HCT116 (cell line): ENCODE data around the gene DPY30. TPM values are rescaled to one million over a fixed set of nuclear protein-coding genes. Genes with fewer than 3 reads are reported as not detected.

Experiments
- ATAC-seq: fragments of 200-7000 bp; cut with Tn5 transposase; 2 replicates; pipeline ENCODE4 v1.9.1; 2020; ENCODE audit warnings: mild to moderate bottlenecking, moderate library complexity
- BruUV-seq: library from RNA; stranded (reverse); fragments of 400-500 nt; replicated peaks from 2 replicates; lab custom pipeline; 2021; lab: Mats Ljungman, UMichigan
- CTCF ChIA-PET: fragments of 300-600 bp; sonication (Branson Sonifier 250); formaldehyde crosslinking; loops from one replicate; lab custom pipeline; 2021; ENCODE audit warnings: antibody characterized with exemption; lab: Charles Lee
- POLR2A ChIA-PET: fragments of 300-600, 350-600 bp; sonication (Branson Sonifier 250); formaldehyde crosslinking; loops from one replicate; lab custom pipeline; 2021; ENCODE audit warnings: antibody characterized with exemption; lab: Charles Lee
- RAD21 ChIA-PET, 2 experiments: fragments of 300-600 bp; sonication (Branson Sonifier 250); formaldehyde crosslinking; loops; one replicate each; lab custom pipeline; 2023; ENCODE audit warnings: low total read pairs in 2 of 2; ENCODE audit not compliant: uncharacterized antibody in 2 of 2, unreplicated experiment in 2 of 2, low non-redundant PET in 1 of 2; lab: Charles Lee
- DNase-seq: peaks from one replicate; pipeline ENCODE4 v3.0.0-alpha.2; 2010; ENCODE audit warnings: low read depth, low spot score
- H2AFZ ChIP-seq: fragments of 200-600 bp; shearing (Covaris generic), sonication (generic); 2 replicates; pipeline ENCODE4 v1.6.1; 2017; ENCODE audit warnings: low read depth, mixed run types, mixed read lengths, antibody characterized with exemption, low read length; ENCODE audit not compliant: poor library complexity, severe bottlenecking
- H3K27ac ChIP-seq: 2 replicates; pipeline ENCODE4 v1.5.1; 2012; ENCODE audit warnings: low read depth, low read length
- H3K27me3 ChIP-seq: fragments of 200-600 bp; sonication (generic); 2 replicates; pipeline ENCODE4 v1.6.1; 2016; ENCODE audit warnings: mixed run types, low read length, mixed read lengths; ENCODE audit not compliant: insufficient read depth
- H3K36me3 ChIP-seq, 2 experiments: fragments of 200-500 bp in 1 of 2; fragments of 200-600 bp in 1 of 2; sonication (Bioruptor generic) in 1 of 2; sonication (generic) in 1 of 2; 2 replicates each; pipeline versions ENCODE4 v1.5.1 to v1.6.1; 2014 to 2016; ENCODE audit warnings: low read length in 2 of 2, inconsistent platforms in 1 of 2, mixed read lengths in 1 of 2, mixed run types in 1 of 2; ENCODE audit not compliant: insufficient read depth in 2 of 2, control insufficient read depth in 1 of 2
- H3K4me1 ChIP-seq, 2 experiments: fragments of 200-600 bp in 1 of 2; sonication (generic) in 1 of 2; 2 replicates each; pipeline versions ENCODE4 v1.5.1 to v1.6.1; 2012 to 2017; ENCODE audit warnings: low read length in 2 of 2, inconsistent platforms in 1 of 2, mild to moderate bottlenecking in 1 of 2, mixed read lengths in 1 of 2, mixed run types in 1 of 2, moderate library complexity in 1 of 2; ENCODE audit not compliant: insufficient read depth in 2 of 2, control insufficient read depth in 1 of 2
- H3K4me2 ChIP-seq: fragments of 200-600 bp; sonication (generic); 2 replicates; pipeline ENCODE4 v1.6.1; 2017; ENCODE audit warnings: mixed run types, low read length, mixed read lengths
- H3K4me3 ChIP-seq, 2 experiments: fragments of 200-600 bp in 1 of 2; sonication (generic) in 1 of 2; replicated peaks in 1 of 2; 2 replicates each; pipeline ENCODE4 v1.5.1; 2011 to 2016; ENCODE audit warnings: low read length in 2 of 2, control low read depth in 1 of 2, low read depth in 1 of 2, mild to moderate bottlenecking in 1 of 2, mixed read lengths in 1 of 2, mixed run types in 1 of 2
- H3K79me2 ChIP-seq: fragments of 200-600 bp; sonication (generic); 2 replicates; pipeline ENCODE4 v1.6.1; 2017; ENCODE audit warnings: mild to moderate bottlenecking, mixed run types, low read length, moderate library complexity, mixed read lengths; ENCODE audit not compliant: insufficient read depth
- H3K9ac ChIP-seq: fragments of 200-600 bp; sonication (generic); 2 replicates; pipeline ENCODE4 v1.6.1; 2016; ENCODE audit warnings: low read length, mixed read lengths
- H3K9me2 ChIP-seq: fragments of 200-600 bp; sonication (generic), shearing (Covaris generic); 2 replicates; pipeline ENCODE4 v1.6.1; 2017; ENCODE audit warnings: mixed run types, mild to moderate bottlenecking, moderate library complexity; ENCODE audit not compliant: insufficient read depth
- H3K9me3 ChIP-seq, 2 experiments: fragments of 200-500 bp in 1 of 2; fragments of 200-600 bp in 1 of 2; sonication (Bioruptor generic) in 1 of 2; sonication (generic) in 1 of 2; 2 replicates each; pipeline ENCODE4 v1.6.1; 2014 to 2017; ENCODE audit warnings: low read length in 2 of 2, mixed read lengths in 2 of 2, inconsistent platforms in 1 of 2, low read depth in 1 of 2, mild to moderate bottlenecking in 1 of 2, mixed run types in 1 of 2, moderate library complexity in 1 of 2; ENCODE audit not compliant: control insufficient read depth in 1 of 2, insufficient read depth in 1 of 2
- H4K20me1 ChIP-seq: fragments of 200-600 bp; sonication (generic), shearing (Covaris generic); 2 replicates; pipeline ENCODE4 v1.6.1; 2017; ENCODE audit warnings: mixed run types, mild to moderate bottlenecking, moderate library complexity; ENCODE audit not compliant: insufficient read depth
- ELF1 ChIP-seq: IDR thresholded peaks from 2 replicates; pipeline ENCODE4 v1.6.1; 2012; ENCODE audit warnings: low read depth, borderline replicate concordance
- POLR2A ChIP-seq: IDR thresholded peaks from 2 replicates; pipeline ENCODE4 v1.7.0; 2011; ENCODE audit warnings: borderline replicate concordance; ENCODE audit not compliant: insufficient read depth, insufficient read length; ENCODE audit errors: extremely low read depth
- intact Hi-C: fragments of 100-400 bp; cut with micrococcal nuclease; formaldehyde crosslinking; loops from 2 replicates; pipeline ENCODE4 v1.10.0; 2022
- total RNA-seq: library from RNA; stranded (reverse); gene quantifications from one replicate; pipeline ENCODE4 v1.2.1, GENCODE V29; 2021; ENCODE audit not compliant: unreplicated experiment
- TF ChIP-seq, protein P1 (sequence below): IDR thresholded peaks from 2 replicates; pipeline ENCODE4 v1.6.1; 2011; ENCODE audit warnings: mild to moderate bottlenecking, low read length, moderate library complexity; ENCODE audit not compliant: insufficient replicate concordance; ENCODE audit errors: extremely low read depth
- TF ChIP-seq, protein P2 (sequence below): IDR thresholded peaks from 2 replicates; pipeline ENCODE4 v1.6.1; 2012
- TF ChIP-seq, protein P3 (sequence below): IDR thresholded peaks from 2 replicates; pipeline ENCODE4 v1.6.1; 2012
- TF ChIP-seq, protein P4 (sequence below): IDR thresholded peaks from 2 replicates; pipeline ENCODE4 v1.6.1; 2012; ENCODE audit warnings: low read depth

Gene DPY30
- total RNA-seq, 1 experiment from 2014 or later = 79.5 TPM

DNA sequence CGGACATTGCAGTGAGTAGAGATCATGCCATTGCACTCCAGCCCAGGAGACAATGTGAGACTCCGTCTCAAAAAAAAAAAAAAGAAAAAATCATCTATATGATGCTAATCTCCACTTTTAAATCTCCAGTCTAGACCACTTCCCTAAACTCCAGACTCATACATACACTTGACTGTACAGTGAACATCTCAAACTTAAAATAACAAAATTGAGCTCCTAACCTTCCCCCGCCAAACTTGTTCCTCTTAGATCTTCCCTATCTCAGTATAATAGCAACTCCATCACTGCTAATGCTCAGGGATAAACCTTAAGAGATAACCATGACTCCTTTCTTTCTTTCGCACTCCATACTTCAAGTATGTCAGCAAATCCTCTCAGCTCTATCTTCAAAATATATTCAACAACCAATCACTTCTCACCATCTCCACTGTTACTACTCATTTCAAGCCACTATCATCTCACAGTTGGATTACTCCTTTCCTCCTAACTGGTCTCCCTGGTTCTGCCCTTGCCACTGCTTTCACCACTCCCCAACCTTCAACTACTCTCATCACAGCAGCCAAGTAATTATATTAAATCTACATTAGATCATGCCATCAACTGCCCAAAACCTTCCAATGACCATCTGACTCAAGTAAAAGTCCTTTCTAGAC, 40.7 kb downstream of the DPY30 start:
- H3K9me2 ChIP-seq = no peaks in the 10 kb centered on the region
- peaks cover 0 to 18% of the 10 kb centered on the region in 2 experiments; a peak in 2 of 4 replicates for H3K4me1 ChIP-seq
- H4K20me1 ChIP-seq = peaks cover 9% of the 10 kb centered on the region; the same call in 1 of the 2 replicates
- intact Hi-C loops = no loop called here
- H3K9ac ChIP-seq = no peak overlapping the region
- no peaks in the 10 kb centered on the region for H3K27me3 ChIP-seq
- TF ChIP-seq, protein P1, sequence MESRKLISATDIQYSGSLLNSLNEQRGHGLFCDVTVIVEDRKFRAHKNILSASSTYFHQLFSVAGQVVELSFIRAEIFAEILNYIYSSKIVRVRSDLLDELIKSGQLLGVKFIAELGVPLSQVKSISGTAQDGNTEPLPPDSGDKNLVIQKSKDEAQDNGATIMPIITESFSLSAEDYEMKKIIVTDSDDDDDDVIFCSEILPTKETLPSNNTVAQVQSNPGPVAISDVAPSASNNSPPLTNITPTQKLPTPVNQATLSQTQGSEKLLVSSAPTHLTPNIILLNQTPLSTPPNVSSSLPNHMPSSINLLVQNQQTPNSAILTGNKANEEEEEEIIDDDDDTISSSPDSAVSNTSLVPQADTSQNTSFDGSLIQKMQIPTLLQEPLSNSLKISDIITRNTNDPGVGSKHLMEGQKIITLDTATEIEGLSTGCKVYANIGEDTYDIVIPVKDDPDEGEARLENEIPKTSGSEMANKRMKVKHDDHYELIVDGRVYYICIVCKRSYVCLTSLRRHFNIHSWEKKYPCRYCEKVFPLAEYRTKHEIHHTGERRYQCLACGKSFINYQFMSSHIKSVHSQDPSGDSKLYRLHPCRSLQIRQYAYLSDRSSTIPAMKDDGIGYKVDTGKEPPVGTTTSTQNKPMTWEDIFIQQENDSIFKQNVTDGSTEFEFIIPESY = no peak
- TF ChIP-seq POLR2A = no peak
- TF ChIP-seq, protein P2, sequence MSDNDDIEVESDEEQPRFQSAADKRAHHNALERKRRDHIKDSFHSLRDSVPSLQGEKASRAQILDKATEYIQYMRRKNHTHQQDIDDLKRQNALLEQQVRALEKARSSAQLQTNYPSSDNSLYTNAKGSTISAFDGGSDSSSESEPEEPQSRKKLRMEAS = no peak
- TF ChIP-seq, protein P3, sequence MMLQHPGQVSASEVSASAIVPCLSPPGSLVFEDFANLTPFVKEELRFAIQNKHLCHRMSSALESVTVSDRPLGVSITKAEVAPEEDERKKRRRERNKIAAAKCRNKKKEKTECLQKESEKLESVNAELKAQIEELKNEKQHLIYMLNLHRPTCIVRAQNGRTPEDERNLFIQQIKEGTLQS = no peak
- no peak for TF ChIP-seq ELF1
- TF ChIP-seq, protein P4, sequence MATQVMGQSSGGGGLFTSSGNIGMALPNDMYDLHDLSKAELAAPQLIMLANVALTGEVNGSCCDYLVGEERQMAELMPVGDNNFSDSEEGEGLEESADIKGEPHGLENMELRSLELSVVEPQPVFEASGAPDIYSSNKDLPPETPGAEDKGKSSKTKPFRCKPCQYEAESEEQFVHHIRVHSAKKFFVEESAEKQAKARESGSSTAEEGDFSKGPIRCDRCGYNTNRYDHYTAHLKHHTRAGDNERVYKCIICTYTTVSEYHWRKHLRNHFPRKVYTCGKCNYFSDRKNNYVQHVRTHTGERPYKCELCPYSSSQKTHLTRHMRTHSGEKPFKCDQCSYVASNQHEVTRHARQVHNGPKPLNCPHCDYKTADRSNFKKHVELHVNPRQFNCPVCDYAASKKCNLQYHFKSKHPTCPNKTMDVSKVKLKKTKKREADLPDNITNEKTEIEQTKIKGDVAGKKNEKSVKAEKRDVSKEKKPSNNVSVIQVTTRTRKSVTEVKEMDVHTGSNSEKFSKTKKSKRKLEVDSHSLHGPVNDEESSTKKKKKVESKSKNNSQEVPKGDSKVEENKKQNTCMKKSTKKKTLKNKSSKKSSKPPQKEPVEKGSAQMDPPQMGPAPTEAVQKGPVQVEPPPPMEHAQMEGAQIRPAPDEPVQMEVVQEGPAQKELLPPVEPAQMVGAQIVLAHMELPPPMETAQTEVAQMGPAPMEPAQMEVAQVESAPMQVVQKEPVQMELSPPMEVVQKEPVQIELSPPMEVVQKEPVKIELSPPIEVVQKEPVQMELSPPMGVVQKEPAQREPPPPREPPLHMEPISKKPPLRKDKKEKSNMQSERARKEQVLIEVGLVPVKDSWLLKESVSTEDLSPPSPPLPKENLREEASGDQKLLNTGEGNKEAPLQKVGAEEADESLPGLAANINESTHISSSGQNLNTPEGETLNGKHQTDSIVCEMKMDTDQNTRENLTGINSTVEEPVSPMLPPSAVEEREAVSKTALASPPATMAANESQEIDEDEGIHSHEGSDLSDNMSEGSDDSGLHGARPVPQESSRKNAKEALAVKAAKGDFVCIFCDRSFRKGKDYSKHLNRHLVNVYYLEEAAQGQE = no peak
- H3K79me2 ChIP-seq = peaks cover 86% of the 10 kb centered on the region
- no peak overlapping the region for H3K4me3 ChIP-seq
- CTCF ChIA-PET = no interaction called here
- BruUV-seq = no TSS peak
- H2AFZ ChIP-seq = no peak overlapping the region
- no peaks in the 10 kb centered on the region for H3K9me3 ChIP-seq
- POLR2A ChIA-PET = no interaction called here
- DNase-seq (no peak), ATAC-seq (no peak)
- H3K36me3 ChIP-seq = no peaks in the 10 kb centered on the region
- RAD21 ChIA-PET = no interaction called here
- H3K4me2 ChIP-seq = no peak overlapping the region
- H3K27ac ChIP-seq = no peak overlapping the region
